C4-2B (cell line): ENCODE data around the gene PSAP.
"Not testable (repeated sequence)": the region's sequence is repeated elsewhere in the genome, so short reads cannot be mapped to it uniquely, and the experiment has no call there.

Experiments
- H3K27ac ChIP-seq: fragments of 450-650 bp; 2 replicates; pipeline ENCODE4 v1.5.1; 2017
- CTCF ChIP-seq: fragments of 450-650 bp; conservative IDR thresholded peaks from 2 replicates; pipeline ENCODE4 v1.5.1; 2017; ENCODE audit warnings: mild to moderate bottlenecking
- ZFX ChIP-seq: fragments of 450-650 bp; IDR thresholded peaks from 2 replicates; pipeline ENCODE4 v1.6.1; 2017

The PSAP gene

GRCh38 chr10:71880425-71881306, 29.6 kb upstream of the PSAP start:
- no peak for TF ChIP-seq CTCF
- TF ChIP-seq ZFX = no peak
- no peak overlapping the region for H3K27ac ChIP-seq

- TF ChIP-seq ZFX = no peak
- TF ChIP-seq CTCF = no peak
- H3K27ac ChIP-seq = no peak overlapping the region
Observed at GRCh38 chr10:71878327-71879034, 27.4 kb upstream of the PSAP start.

- no peak overlapping the region for H3K27ac ChIP-seq
- TF ChIP-seq ZFX = no peak
- TF ChIP-seq CTCF = no peak
Observed at GRCh38 chr10:71877821-71878220, 26.8 kb upstream of the PSAP start.

- H3K27ac ChIP-seq = not testable (repeated sequence)
Observed at GRCh38 chr10:71874680-71875354, 23.8 kb upstream of the PSAP start.

GRCh38 chr10:71873582-71874211, 22.6 kb upstream of the PSAP start:
- H3K27ac ChIP-seq = no peak overlapping the region
- TF ChIP-seq ZFX = no peak
- TF ChIP-seq CTCF = no peak

- H3K27ac ChIP-seq = not testable (repeated sequence)
Observed at GRCh38 chr10:71869601-71870000, 18.6 kb upstream of the PSAP start.

GRCh38 chr10:71868192-71868697, 17.2 kb upstream of the PSAP start:
- no peak for TF ChIP-seq ZFX
- no peak for TF ChIP-seq CTCF
- no peak overlapping the region for H3K27ac ChIP-seq

- TF ChIP-seq CTCF = no peak
- TF ChIP-seq ZFX = no peak
- H3K27ac ChIP-seq = no peak overlapping the region
Observed at GRCh38 chr10:71865561-71866041, 14.6 kb upstream of the PSAP start.
